Fibroblast of pulmonary artery (primary cell): Measurements from ENCODE around the gene SH3TC2.

Experiments used
- DNase-seq: peaks from one replicate; pipeline ENCODE4 v3.0.0-alpha.2; 2010; ENCODE audit warnings: low read depth
- H3K4me3 ChIP-seq: replicated peaks from 2 replicates; pipeline ENCODE4 v1.5.1; 2011; ENCODE audit warnings: low read depth, mild to moderate bottlenecking, control low read depth, low read length, moderate library complexity
- CTCF ChIP-seq: IDR thresholded peaks from 2 replicates; pipeline ENCODE4 v1.5.1; 2011; ENCODE audit warnings: mild to moderate bottlenecking, control low read depth, low read length, inconsistent platforms; ENCODE audit errors: missing control alignments

Gene SH3TC2

DNA sequence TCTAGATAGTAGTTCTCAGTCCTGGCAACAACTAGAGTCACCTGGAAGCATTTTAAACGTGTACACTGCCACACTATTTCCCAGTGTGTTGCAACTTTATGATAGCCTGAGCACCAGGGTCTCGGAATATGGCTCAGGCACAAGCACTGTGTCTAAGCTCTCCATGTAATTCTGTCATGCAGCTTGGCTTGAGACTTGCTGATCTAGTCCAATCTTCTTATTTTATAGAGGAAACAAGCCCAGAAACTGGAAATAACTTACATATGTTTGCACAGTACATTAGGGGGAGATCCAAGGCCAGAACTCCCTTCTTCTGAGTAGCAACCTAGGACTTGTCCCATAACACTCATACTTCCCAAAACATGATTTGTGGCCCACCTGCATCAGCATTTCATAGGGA lies 49.1 kb downstream of the SH3TC2 start:
- no peak for DNase-seq
- TF ChIP-seq CTCF, result no peak
- no peak overlapping the region for H3K4me3 ChIP-seq

DNA sequence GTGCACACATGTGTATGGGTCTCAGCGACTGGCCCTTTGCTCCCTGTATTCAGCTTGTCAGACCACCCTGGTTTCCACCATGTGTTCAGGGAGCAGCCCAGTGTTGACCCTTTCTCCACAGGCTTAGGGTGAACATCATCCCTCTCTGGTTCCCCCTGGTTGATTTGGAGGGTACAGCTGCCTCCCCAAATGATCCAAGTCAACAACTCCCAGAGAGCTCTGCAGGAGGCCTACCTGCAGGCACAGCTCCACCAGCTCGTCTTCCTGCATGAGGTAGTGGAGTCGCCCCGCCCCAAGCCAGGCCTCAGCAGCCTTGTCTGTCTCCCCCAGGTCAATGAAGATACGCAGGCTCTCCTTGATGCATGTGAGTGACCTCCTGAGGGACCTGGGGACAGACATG lies 50.5 kb downstream of the SH3TC2 start:
- no peak for TF ChIP-seq CTCF
- no peak overlapping the region for H3K4me3 ChIP-seq
- DNase-seq, result no peak

- H3K4me3 ChIP-seq, result no peak overlapping the region
- DNase-seq, result no peak
- TF ChIP-seq CTCF, result no peak
These were observed 51.1 kb downstream of the SH3TC2 start for GRCh38 chr5:149011728-149012127.

DNA sequence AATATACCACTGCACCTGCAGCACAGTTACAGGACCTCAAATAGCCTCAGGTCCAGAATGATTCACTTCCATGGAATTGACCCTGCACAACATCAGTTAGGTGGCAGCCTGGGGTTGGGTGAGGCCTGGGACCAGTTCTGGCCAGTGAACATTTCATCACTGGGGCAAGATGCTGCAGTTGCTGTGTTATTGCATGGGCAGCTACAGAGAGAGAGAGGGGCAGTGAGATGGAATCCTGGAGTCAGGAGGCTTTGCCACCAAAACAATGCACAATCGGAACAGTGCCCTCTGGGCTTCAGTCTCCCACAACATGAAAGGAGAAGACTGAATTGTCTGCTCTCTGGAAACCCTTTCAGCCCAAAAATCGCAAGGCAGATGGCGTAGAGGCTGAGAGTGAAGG lies 51.8 kb downstream of the SH3TC2 start:
- TF ChIP-seq CTCF, result no peak
- H3K4me3 ChIP-seq, result no peak overlapping the region
- DNase-seq, result no peak

- no peak overlapping the region for H3K4me3 ChIP-seq
- no peak for TF ChIP-seq CTCF
- peak; percentile 66 for DNase-seq
These were observed 55.7 kb downstream of the SH3TC2 start for GRCh38 chr5:149007174-149007573.

DNA sequence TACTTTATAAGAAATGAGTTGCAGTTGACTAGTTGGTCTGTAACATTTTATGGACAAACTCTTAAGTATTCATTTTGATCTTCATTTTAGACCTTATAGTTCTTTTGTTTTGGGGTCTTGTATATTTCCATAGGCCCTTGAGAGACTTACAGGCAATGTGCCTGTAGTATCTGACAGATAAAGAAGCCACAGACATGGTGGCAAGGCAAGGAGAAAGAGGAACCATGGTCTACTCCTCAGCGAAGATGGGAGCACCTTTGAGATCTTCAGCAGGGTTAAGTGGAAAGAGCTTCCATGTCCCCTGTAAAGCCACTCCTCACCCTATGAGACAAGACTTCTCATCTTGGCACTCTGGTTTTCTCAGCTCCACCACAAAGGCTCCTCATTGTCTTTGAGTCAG lies 56.4 kb downstream of the SH3TC2 start:
- no peak for TF ChIP-seq CTCF
- no peak overlapping the region for H3K4me3 ChIP-seq
- DNase-seq, result no peak

- DNase-seq, result peak; percentile 85
- H3K4me3 ChIP-seq, result no peak overlapping the region
- TF ChIP-seq CTCF, result no peak
These were observed 57.6 kb downstream of the SH3TC2 start for GRCh38 chr5:149005077-149005892.
